ENCODE data around the gene NKTR.
"Not testable (repeated sequence)": the region's sequence is repeated elsewhere in the genome, so short reads cannot be mapped to it uniquely, and the experiment has no call there.

The NKTR gene

DNA sequence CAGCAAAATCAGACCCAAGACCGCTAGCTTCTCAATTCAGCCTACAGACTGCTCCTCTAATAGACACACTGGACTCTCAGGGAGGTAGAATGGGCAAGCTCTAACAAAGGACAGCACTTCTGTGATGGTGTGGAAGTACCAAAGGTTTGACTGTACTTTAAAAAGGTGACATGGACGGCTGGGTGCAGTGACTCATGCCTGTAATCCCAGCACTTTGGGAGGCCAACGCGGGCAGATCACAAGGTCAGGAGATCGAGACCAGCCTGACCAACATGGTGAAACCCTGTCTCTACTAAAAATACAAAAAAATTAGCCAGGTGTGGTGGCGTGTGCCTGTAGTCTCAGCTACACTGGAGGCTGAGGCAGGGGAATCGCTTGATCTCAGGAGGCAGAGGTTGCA is 3.4 kb upstream of the NKTR start:
- not testable (repeated sequence) for DNase-seq

DNA sequence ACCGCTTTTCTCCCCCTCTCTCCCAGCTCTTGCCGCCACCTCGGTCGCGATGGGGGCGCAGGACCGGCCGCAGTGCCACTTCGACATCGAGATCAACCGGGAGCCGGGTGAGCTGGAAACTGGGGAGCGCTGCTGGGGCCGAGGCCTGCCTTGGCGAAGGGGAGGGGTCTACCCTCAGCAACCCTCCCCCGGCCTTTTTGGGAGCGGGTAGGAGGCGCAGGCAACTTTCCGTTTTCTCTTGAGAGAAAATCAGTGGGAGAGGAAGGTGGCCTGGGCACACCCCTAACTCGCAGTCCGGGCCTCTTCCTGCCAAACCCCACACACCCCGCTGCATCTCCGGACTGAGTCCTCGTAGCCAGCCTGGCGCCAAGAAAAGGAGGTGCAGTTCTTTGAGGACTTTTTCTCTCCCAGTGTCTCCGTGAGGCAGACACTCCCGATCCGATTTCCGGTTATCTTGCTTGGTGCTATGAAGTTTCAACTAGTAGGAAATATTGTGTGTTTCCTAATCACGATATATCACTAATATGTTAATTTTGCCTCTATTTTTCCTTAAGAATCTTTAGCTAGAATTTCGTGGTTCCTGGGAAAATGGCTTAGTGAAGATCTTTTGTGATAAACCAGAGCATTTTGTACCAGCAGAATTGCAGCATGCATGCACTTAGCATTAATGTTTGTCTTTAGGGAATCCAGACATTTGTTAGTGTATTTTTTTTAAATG is 631 bp downstream of the NKTR start:
- peak; percentile 85 for DNase-seq

DNA sequence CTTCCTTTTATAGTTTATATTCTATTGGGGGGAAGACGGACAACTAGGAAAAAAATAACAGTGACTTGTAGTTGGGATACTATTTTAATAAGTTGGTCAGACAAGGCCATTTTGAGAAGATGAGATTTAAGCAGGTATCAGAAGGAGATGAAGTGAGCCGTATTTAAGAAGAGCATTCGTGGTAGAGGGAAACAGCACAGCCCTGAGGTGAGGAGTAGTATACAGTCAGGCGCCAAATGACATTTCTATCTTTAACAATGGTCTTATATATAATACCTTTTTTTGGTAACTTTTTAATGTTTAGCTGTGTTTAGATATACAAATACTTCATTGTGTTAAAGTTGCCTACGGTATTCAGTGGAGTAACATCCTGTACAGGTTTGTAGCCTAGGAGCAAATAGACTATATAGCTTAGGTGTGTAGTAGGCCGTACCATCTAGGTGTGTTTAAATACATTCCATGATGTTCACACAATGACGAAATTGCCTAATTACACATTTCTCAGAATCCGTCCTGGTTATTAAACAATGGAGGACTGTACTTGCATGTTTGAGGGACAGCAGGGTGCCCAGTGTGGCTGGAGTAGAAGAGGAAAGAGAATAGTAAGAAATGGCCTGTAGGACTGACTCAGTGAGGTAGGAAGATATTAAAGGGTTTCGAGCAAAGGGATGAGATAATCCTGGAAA is 1.6 kb downstream of the NKTR start:
- no peak for DNase-seq

DNA sequence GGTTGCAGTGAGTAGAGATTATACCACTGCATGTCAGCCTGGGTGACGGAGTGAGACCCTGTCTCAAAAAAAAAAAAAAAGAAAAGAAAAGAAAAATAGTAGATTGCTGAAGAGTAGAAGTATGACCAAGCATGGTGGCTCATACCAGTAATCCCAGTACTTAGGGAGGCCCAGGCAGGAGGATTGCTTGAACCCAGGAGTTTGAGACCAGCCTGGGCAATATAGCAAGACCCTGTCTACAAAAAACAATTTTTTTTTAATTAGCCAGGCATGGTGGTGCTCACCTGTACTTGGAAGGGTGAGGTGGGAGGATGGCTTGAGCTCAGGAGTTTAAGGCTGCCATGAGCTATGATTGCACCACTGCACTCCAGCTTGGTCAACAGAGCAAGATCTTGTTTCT is 2.5 kb downstream of the NKTR start:
- DNase-seq = no peak

DNA sequence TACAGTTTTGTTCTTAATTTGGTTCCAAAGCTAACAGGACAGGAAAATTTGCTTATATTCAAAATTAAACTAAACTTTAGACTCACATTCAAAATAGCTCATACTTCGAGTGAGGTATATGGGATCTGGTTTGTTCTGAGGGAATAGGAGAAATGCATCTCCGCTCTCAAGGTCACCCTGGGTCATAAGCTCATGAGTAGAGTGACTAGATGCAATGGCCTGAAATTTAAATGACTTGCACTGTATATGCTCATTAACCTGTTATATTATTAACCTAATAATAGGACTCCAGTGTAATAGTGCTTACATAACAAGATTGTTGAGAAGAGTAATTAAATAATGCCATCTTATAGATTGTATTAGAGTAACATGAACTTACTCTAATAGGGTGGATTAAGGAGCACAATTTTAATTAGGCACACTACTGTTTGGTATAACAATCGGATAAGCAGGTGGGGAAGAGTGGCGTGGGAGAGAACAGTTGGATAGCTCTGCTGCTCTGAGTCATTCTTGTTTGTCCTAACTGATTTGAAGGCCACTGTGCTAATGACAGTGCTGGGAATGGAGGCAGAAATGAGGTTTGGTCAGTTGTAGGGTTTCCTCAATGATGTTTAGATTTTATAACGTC is 5.2 kb downstream of the NKTR start:
- no peak for DNase-seq

DNA sequence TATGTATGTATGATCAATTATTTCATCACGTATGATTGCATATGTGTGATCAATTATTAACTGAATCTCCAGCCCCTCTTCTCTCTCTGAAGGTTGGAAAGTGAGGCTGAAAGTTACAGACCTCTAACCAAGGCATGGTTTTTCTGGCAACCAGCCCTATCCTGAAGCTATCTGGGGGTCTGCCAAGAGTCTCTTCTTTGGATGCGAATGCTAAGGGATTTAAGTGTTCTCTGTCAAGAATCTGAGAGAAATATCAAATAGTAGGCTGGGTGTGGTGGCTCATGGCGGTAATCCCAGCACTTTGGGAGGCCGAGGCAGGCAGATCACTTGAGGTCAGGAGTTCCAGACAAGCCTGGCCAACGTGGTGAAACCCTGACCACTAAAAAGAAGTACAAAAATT is 8.1 kb downstream of the NKTR start:
- no peak for DNase-seq

DNA sequence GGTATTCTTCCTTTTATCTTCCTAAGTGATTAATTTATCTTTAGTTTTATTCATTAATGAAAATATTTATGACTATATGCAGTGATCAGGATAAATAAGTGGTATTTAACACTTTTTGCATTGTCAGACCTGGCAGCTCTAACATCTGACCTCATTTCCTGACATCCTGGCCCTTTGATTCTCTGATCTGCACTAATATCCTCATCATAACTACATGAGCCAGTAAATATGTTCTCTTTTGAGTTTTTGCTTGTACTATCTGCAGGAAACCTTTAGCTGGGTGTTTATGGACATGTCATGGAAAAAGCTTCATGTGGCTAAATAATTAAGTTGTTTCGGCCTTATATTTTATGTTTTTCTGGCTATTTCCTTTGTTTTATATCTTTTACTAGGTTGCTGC is 10.5 kb downstream of the NKTR start:
- no peak for DNase-seq

DNA sequence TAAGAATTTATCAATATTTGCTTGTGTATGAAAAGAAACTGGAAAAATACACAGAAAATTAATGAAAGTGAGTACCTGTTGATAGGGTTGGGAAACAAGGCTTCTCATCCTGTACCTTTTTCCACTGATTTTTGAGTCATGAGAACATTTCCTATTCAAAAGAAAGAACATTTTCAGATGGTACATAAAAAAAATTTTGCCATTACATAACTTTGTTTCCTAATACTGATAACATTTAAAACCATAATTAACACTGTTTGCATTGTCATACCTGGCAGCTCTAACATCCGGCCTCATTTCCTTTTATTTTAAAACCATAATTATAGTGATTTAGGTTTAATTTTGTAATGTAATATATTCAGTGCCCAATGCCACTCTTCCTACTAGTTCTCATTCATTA is 11.7 kb downstream of the NKTR start:
- no peak for DNase-seq

DNA sequence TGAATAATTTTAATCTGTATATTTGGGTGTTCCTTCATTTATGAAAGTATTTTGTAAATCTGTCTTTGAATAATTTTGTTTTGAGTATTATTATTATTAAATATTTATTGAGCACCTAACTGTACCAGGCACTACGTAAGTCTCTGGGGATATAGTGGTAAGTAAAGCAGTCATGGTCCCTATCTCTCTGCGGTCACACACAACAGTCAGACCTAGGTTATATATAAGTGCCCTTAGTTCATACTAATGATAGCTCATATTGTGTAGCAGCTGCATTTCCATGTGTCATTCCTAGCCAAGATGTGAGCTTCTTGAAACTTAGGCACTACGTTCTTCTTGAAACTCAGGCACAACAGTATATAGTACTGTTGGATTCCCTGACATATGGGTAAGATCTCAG is 12.4 kb downstream of the NKTR start:
- DNase-seq = no peak

DNA sequence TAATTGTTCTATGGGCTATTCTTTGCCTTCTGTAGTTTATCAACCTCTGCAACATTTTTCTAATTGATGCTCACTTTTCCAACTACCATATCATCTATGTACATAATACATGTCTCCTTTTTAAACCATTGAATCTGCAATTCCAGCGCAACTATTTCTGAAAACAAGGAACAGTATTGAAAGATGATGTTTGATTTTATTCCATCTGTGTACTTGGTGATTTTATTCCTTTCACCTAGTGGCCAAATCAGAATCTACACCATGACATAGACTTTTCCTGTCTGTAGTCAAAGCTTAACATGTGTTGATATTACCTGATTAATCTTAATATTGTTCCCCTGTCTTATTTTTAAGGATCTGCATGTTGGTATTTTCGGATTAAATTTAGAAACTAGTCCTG is 13.0 kb downstream of the NKTR start:
- no peak for DNase-seq

DNA sequence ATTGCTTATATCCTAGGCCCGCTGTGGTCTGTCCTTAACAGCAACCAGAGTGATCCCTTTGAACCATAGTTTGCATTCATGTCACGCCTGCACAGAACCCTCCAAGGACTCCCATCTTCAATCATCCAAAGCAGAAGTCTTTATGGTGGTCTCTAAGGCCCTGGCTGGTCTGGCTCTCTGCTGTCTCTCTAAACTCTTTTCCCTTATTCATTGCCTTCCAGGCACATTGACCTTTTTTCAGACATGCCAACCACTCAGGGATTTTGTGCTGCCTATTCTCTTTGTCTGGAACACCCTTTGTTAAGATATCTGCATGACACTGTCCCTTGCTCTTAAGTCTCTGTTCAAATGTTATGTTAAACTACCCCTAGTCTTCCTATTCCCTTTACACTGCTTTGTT is 31.1 kb downstream of the NKTR start:
- no peak for DNase-seq

DNA sequence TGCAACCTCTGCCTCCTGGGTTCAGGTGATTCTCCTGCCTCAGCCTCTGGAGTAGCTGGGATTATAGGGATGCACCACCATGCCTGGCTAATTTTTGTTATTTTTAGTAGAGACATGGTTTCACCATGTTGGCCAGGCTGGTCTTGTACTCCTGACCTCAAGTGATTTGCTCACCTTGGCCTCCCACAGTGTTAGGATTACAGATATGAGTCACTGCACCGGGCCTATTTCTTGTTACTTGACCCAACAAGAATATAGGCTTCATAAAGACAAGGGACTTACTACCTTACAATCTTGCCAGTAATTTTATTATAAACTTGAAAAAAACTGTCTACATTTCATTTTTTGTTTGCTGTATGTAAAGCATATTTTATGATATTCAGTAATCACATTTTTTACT is 31.7 kb downstream of the NKTR start:
- no peak for DNase-seq

DNA sequence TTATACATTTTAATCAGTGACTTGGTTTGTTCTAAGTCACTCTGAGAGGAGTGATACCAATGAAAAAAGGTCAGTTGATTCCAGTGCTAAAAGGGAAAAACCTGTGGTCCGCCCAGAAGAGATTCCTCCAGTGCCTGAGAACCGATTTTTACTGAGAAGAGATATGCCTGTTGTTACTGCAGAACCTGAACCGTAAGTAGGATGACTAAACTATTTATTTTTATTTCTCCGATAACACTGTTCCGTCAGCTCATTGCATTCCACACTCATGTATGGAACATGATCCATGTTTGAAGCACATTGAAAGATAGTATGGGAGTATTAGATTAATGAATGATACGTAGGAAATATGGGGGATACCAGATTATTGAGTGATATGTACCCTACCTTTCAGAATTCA is 33.1 kb downstream of the NKTR start:
- no peak for DNase-seq

DNA sequence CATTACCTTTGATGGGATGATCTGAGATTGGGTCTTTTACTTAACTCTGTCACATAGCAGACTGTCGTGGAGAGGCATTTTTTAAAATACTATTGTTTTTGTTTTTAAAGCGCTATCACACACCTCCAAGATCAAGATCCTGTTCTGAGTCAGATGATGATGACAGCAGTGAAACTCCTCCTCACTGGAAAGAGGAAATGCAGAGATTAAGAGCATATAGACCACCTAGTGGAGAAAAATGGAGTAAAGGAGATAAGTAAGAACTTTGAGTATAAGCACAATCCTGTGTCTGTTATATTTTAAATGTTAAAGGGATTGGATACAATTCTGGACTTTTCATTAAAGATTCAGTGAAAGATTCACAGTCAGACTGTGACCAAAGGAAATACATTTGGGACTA is 34.6 kb downstream of the NKTR start:
- no peak for DNase-seq

DNA sequence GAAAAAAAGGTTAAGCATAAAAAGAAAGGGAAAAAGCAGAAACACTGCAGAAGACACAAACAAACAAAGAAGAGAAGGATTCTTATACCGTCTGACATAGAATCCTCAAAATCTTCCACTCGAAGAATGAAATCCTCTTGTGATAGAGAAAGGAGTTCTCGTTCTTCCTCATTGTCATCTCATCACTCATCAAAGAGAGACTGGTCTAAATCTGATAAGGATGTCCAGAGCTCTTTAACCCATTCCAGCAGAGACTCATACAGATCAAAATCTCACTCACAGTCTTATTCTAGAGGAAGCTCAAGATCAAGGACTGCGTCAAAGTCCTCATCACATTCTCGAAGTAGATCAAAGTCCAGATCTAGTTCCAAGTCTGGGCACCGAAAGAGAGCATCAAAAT is 36.5 kb downstream of the NKTR start:
- no peak for DNase-seq

DNA sequence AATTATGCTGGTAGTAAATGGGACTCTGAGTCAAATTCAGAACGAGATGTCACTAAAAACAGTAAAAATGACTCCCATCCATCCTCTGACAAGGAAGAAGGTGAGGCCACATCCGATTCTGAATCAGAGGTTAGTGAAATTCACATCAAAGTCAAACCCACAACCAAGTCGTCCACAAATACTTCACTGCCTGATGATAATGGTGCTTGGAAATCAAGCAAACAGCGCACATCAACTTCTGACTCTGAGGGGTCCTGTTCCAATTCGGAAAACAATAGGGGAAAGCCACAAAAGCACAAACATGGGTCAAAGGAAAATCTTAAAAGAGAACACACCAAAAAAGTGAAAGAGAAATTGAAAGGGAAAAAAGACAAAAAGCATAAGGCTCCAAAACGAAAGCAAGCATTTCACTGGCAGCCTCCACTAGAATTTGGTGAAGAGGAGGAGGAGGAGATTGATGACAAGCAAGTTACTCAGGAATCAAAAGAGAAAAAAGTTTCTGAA is 37.9 kb downstream of the NKTR start:
- DNase-seq = peak; percentile 73

DNA sequence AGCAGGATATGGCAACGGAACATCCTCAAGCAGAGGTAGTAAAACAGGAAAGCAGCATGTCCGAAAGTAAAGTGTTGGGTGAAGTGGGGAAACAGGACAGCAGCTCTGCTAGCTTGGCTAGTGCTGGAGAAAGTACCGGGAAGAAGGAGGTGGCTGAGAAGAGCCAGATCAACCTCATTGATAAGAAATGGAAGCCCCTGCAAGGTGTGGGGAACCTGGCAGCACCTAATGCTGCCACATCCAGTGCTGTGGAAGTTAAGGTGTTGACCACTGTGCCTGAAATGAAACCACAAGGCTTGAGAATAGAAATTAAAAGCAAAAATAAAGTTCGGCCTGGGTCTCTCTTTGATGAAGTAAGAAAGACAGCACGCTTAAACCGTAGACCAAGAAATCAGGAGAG is 38.7 kb downstream of the NKTR start:
- DNase-seq = no peak

DNA sequence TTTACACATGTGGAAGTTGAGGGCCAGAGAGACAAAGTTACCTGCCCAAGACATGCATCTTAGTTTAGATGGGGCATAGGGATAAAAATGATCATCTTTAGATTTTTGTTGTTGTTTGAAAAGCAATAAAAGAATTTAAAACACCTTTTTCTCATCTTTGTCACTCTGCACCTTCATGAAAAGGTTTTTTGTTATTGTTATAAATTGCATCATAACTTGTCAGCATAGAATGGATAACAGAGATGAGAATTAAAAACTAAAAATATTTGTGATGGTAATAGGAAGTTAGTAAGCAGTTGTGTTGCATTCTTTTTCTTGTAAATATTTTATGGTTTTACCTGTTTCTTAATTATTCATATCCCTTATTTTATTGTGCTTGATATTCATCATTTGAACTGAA is 39.6 kb downstream of the NKTR start:
- no peak for DNase-seq

DNA sequence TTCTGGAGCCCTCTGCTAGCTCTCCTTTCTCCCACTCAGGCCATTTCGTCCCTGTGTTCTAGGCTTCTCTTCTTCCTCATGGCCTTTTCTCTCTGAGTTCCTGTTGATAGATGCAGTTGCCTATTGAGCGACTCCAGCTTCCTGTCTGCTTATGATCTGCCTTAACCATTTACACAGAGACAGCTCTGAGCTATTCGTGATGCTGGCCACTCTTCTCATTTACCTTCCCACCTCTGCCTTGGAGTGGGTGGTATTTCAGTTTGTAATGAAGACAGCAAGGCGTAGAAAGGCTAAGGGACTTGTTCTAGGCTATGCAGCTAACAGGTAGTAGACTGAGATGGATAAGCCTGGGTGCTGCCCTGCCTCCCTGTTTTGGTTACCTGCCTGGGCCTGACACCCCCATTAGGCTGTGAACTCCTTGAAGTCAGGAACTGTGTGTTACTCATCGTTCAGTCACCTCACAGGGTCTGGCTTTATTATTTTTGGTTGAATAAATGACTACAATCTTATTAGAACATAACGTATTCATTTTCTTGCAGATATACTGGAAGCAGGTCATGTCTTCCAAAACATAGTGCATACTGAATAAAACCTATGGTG is 40.4 kb downstream of the NKTR start:
- DNase-seq = no peak

DNA sequence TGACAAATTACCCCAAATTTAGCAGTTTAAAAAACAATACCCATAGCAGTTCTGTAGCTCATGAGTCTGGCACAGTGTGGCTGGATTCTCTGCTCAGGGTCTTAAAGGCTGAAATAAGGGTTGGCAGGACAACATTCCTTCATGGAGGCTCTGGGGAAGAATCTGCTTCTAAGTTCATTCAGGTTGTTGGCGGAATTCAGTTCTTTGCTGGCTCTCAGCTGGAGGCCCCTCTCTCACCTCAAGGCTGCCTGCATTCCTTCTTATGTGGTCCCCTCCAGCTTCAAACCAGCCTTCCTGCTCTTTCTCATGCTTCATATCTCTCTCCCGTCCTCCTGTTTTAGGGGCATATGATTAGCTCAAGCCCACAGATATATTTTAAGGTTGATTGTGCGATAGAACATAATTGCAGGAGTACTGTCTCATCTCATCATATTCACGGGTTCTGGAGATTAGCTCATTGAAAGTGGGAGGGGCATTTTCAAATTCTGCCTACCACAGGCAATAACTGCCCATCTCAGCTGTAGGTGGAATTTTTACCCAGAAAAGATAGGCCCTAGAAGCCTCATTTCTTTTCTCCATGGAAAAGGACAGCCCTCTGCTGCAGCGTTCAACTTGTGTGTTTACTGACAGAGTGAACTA is 47.5 kb downstream of the NKTR start:
- DNase-seq = no peak

DNA sequence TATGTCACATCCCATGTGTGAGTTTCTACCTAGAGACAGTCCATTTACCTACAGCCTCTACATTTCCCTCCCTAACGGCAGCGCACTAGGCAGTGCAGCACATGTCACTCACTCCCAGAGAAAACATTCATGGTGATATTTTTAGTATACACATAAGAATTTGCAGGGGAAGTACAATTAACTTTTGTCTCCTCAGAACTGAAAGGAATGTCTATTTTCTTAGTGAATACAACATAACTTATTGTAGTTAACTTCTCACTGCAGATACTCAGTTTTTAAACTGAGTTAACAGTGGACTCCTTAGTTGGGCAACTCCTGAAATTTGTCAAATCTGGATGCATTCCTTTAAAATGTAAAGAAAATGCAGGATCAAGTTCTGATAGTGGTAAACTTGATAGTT is 48.5 kb downstream of the NKTR start:
- DNase-seq = no peak

DNA sequence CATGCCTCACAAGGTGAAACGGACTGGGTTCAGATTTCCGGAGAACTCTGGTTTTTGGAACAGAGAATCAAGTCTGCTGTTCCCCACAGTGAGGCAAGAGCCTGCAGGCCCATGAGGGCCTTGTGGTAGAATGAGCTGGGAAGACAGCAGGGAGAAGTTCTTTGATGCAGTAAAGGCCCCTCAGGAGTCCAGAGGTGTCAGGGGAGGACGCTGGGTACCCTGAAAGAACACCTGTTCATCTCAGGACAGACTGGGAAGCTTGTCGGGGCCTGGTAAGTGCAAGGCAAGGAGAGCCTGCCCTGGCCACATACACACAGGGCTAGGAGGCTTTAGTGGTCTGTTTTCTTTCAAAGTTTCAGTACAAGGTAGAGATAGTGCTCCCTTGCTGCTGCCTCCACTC is 49.3 kb downstream of the NKTR start:
- peak; percentile 47 for DNase-seq

Measured in activated effector memory CD4-positive, alpha-beta T cell treated with anti-CD3 and anti-CD28 coated beads, Interleukin-2, amount 50 U/mL, for 16 hours (primary cell).